HFFc6 (cell line): Measurements from ENCODE around the gene SLCO4A1. TPM values are rescaled to one million over a fixed set of nuclear protein-coding genes. Genes with fewer than 3 reads are reported as not detected.

ENCODE experiments used
- DNase-seq: peaks from one replicate; pipeline ENCODE4 v3.0.0-alpha.2; 2018
- H3K27ac Mint-ChIP-seq: 2 replicates; pipeline ENCODE4 v1.8.0; 2020; ENCODE audit warnings: mild to moderate bottlenecking, mixed read lengths
- H3K27me3 Mint-ChIP-seq: 2 replicates; pipeline ENCODE4 v1.8.0; 2021; ENCODE audit warnings: mild to moderate bottlenecking, moderate library complexity, mixed read lengths; ENCODE audit not compliant: insufficient read depth
- H3K36me3 Mint-ChIP-seq: 2 replicates; pipeline ENCODE4 v1.8.0; 2021; ENCODE audit warnings: low read depth, mixed read lengths
- H3K4me1 Mint-ChIP-seq: 2 replicates; pipeline ENCODE4 v1.8.0; 2020; ENCODE audit warnings: low read depth, mixed read lengths
- H3K4me3 Mint-ChIP-seq: 2 replicates; pipeline ENCODE4 v1.8.0; 2020; ENCODE audit warnings: mild to moderate bottlenecking, moderate library complexity, mixed read lengths
- H3K9me3 Mint-ChIP-seq: 2 replicates; pipeline ENCODE4 v1.8.0; 2020; ENCODE audit warnings: mild to moderate bottlenecking, mixed read lengths
- CTCF ChIP-seq: fragments of 200-600 bp; sonication (generic); IDR thresholded peaks from 2 replicates; pipeline ENCODE4 v1.5.0; 2021; ENCODE audit warnings: antibody characterized with exemption, mild to moderate bottlenecking
- total RNA-seq, 6 experiments: library from RNA; stranded (reverse); fragmentation: NEBNext Ultra II Directional; extraction: Animal tissue kit (Norgen Biotek cat#: 25700); gene quantifications; 2 replicates in 1 of 6; 3 replicates in 5 of 6; pipeline ENCODE4 v1.2.3, GENCODE V29; 2021

Gene SLCO4A1
- total RNA-seq, 6 experiments from 2014 or later, result 2.7 to 6.5 (median 3.4) TPM

GRCh38 chr20:62643521-62644043 is 1.3 kb downstream of the SLCO4A1 start:
- H3K27me3 Mint-ChIP-seq, result peaks cover 7% of the 10 kb centered on the region
- TF ChIP-seq CTCF, result no peak
- no peaks in the 10 kb centered on the region for H3K9me3 Mint-ChIP-seq
- DNase-seq, result no peak
- no peaks in the 10 kb centered on the region for H3K36me3 Mint-ChIP-seq
- no peaks in the 10 kb centered on the region; the same call in 1 of the 2 replicates for H3K4me1 Mint-ChIP-seq
- peak overlapping the region; percentile 75 for H3K4me3 Mint-ChIP-seq
- H3K27ac Mint-ChIP-seq, result no peak overlapping the region

GRCh38 chr20:62644044-62644795 is 1.9 kb downstream of the SLCO4A1 start:
- no peak for TF ChIP-seq CTCF
- H3K4me3 Mint-ChIP-seq, result no peak overlapping the region

GRCh38 chr20:62644802-62645496 is 2.6 kb downstream of the SLCO4A1 start:
- Mint-ChIP-seq H3K27me3 (no peaks in the 10 kb centered on the region; the same call in 1 of the 2 replicates), H3K4me1 (no peaks in the 10 kb centered on the region; the same call in 1 of the 2 replicates), H3K4me3 (no peak overlapping the region), H3K36me3 (no peaks in the 10 kb centered on the region), H3K9me3 (no peaks in the 10 kb centered on the region), H3K27ac (no peak overlapping the region)
- no peak for DNase-seq
- TF ChIP-seq CTCF, result no peak

More at GRCh38 chr20:62644044-62644795, 1.9 kb downstream of the SLCO4A1 start:
- H3K27ac Mint-ChIP-seq, result no peak overlapping the region
- peaks cover under 1% of the 10 kb centered on the region; the same call in 1 of the 2 replicates for H3K27me3 Mint-ChIP-seq
- no peak for DNase-seq
- H3K36me3 Mint-ChIP-seq, result no peaks in the 10 kb centered on the region
- H3K9me3 Mint-ChIP-seq, result no peaks in the 10 kb centered on the region
- no peaks in the 10 kb centered on the region; the same call in 1 of the 2 replicates for H3K4me1 Mint-ChIP-seq

- no peak for TF ChIP-seq CTCF
- Mint-ChIP-seq H3K27ac (no peak overlapping the region), H3K4me3 (no peak overlapping the region), H3K4me1 (no peaks in the 10 kb centered on the region; the same call in 1 of the 2 replicates), H3K9me3 (no peaks in the 10 kb centered on the region), H3K27me3 (no peaks in the 10 kb centered on the region; the same call in 1 of the 2 replicates), H3K36me3 (no peaks in the 10 kb centered on the region)
- DNase-seq, result no peak
Measured at GRCh38 chr20:62645613-62646012, 3.3 kb downstream of the SLCO4A1 start.

GRCh38 chr20:62646851-62647520 is 4.7 kb downstream of the SLCO4A1 start:
- Mint-ChIP-seq H3K36me3 (no peaks in the 10 kb centered on the region), H3K9me3 (no peaks in the 10 kb centered on the region), H3K27me3 (no peaks in the 10 kb centered on the region; the same call in 1 of the 2 replicates), H3K4me3 (no peak overlapping the region), H3K27ac (no peak overlapping the region), H3K4me1 (peaks cover 11% of the 10 kb centered on the region)
- TF ChIP-seq CTCF, result no peak
- no peak for DNase-seq
